ENCODE data around the gene MTX2. TPM values are rescaled to one million over a fixed set of nuclear protein-coding genes. Genes with fewer than 3 reads are reported as not detected.
A peak's percentile ranks its signal among the peaks of the same experiment; 100 is the strongest.

MTX2 gene
- total and polyA plus RNA-seq, 9 of the 15 experiments (the other 6 are each of a cell fraction or from before 2014, with no cell fraction given): 38.1 to 170 (median 88.0) TPM

DNA sequence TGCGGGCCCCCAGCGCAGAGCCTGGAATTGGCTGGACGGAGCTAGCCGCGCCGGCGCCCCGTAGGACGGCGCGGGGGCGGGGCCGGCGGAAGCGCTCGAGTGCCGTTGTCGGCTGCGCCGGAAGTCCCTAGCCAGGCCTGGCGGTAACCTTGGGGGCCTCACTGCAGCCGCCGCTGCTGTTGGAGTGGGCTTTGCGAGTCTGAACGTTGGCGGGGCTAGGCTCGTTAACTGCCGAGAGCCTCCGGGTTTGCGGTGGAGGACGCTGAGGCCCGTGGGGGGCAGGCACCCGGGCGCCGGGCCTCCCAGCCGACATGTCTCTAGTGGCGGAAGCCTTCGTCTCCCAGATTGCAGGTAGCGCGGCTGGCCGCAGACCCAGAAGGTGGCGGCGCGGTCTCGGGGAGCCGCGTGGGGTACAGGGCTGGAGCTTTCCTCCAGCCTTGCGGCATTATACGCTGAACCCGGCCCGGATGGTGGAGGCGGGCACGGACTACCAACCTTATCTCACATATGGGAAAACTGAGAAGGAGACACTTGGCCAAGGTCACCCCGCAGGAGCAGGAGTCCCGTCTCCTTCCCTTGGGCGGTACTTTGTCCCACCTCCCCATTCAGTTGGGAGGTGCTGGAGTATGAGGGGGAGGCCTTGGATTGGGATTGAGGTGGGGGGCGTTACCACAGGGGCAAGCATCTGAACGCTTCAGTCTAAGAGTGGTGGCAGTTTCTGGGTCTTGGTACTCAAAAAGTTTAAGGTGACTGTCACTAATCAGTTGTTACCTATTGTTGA is at the start of gene MTX2 (continued):
- TF ChIP-seq, protein P1, sequence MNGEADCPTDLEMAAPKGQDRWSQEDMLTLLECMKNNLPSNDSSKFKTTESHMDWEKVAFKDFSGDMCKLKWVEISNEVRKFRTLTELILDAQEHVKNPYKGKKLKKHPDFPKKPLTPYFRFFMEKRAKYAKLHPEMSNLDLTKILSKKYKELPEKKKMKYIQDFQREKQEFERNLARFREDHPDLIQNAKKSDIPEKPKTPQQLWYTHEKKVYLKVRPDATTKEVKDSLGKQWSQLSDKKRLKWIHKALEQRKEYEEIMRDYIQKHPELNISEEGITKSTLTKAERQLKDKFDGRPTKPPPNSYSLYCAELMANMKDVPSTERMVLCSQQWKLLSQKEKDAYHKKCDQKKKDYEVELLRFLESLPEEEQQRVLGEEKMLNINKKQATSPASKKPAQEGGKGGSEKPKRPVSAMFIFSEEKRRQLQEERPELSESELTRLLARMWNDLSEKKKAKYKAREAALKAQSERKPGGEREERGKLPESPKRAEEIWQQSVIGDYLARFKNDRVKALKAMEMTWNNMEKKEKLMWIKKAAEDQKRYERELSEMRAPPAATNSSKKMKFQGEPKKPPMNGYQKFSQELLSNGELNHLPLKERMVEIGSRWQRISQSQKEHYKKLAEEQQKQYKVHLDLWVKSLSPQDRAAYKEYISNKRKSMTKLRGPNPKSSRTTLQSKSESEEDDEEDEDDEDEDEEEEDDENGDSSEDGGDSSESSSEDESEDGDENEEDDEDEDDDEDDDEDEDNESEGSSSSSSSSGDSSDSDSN (IDR thresholded peaks at IDR 0.05; ENCODE audit: borderline replicate concordance in 1 of 2, low read depth in 2 of 2, low read length in 2 of 2): peak; percentile 65 to 84; a peak in 2 of 4 replicates
- TF ChIP-seq TAF15 (IDR thresholded peaks at IDR 0.05; ENCODE audit: low read depth, low read length): no peak
- TF ChIP-seq ZNF224 (CRISPR knock-in tag; IDR thresholded peaks at IDR 0.05): no peak
- peak; percentile 43; the same call in 1 of the 2 replicates for TF ChIP-seq HLTF (IDR thresholded peaks at IDR 0.05)
- TF ChIP-seq ERF (CRISPR knock-in tag; IDR thresholded peaks at IDR 0.05): peak; percentile 93
- TF ChIP-seq CREB3 (tag; conservative IDR thresholded peaks at IDR 0.05; ENCODE audit: low read depth): peak; percentile 59; the same call in 1 of the 2 replicates
- TF ChIP-seq NFIX (CRISPR knock-in tag; IDR thresholded peaks at IDR 0.05; ENCODE audit: low read depth): no peak
- TF ChIP-seq E2F6 (IDR thresholded peaks at IDR 0.05; ENCODE audit: borderline replicate concordance in 1 of 2, extremely low read depth in 1 of 2, insufficient read depth in 1 of 2, insufficient read length in 1 of 2, low read depth in 1 of 2, low read length in 1 of 2, poor library complexity in 1 of 2, severe bottlenecking in 1 of 2): peak; percentile 63 to 94
- TF ChIP-seq KLF13 (tag; IDR thresholded peaks at IDR 0.05; ENCODE audit: borderline replicate concordance, low read depth): peak; percentile 82
- peak; percentile 64 for TF ChIP-seq TAF7 (tag; IDR thresholded peaks at IDR 0.05)
- no peak for TF ChIP-seq PCBP2 (IDR thresholded peaks at IDR 0.05; ENCODE audit: low read depth, low read length, poor library complexity, severe bottlenecking)
- no peak for TF ChIP-seq MXI1 (IDR thresholded peaks at IDR 0.05; ENCODE audit: low read depth, low read length)
- TF ChIP-seq OTX1 (CRISPR knock-in tag; IDR thresholded peaks at IDR 0.05): no peak
- peak; percentile 41 to 74; a peak in 2 of 4 replicates for TF ChIP-seq NONO (IDR thresholded peaks at IDR 0.05; ENCODE audit: low read depth in 2 of 2, low read length in 1 of 2)
- peak; percentile 83 for TF ChIP-seq CCNT2 (IDR thresholded peaks at IDR 0.05; ENCODE audit: borderline replicate concordance, extremely low read depth, insufficient read length, low read depth, low read length)
- TF ChIP-seq SREBF1 (IDR thresholded peaks at IDR 0.05; ENCODE audit: borderline replicate concordance, low read depth, low read length): no peak

All from K562 (cell line).